ENCODE data around the gene AEBP1.

- TF ChIP-seq EZH2 (IDR thresholded peaks at IDR 0.05): no peak
- TF ChIP-seq POLR2AphosphoS5 (IDR thresholded peaks at IDR 0.05; ENCODE audit: borderline replicate concordance, low read depth, low read length): no peak
- TF ChIP-seq FOXP2 (optimal IDR thresholded peaks at IDR 0.05; ENCODE audit: control extremely low read depth, extremely low read length, insufficient read depth): no peak
These were observed 24.7 kb upstream of the AEBP1 start for GRCh38 chr7:44079331-44080021.
